GM10248 (cell line): ENCODE measurements around the gene CCR8.

Experiments used
- CTCF ChIA-PET: fragments of 300-600 bp; sonication (Branson Sonifier 250); formaldehyde crosslinking; extraction: SDS; loops from one replicate; lab custom pipeline; 2021; ENCODE audit warnings: antibody characterized with exemption; lab: Yijun Ruan, JAX
- POLR2A ChIA-PET: fragments of 350-650 bp; sonication (Branson Sonifier 250); formaldehyde crosslinking; extraction: SDS; loops from one replicate; lab custom pipeline; 2020; ENCODE audit warnings: antibody characterized with exemption; lab: Yijun Ruan, JAX
- DNase-seq: peaks from one replicate; pipeline ENCODE4 v3.0.0; 2012; ENCODE audit errors: extremely low spot score
- TF ChIP-seq, protein P1 (sequence below): IDR thresholded peaks from 2 replicates; pipeline ENCODE4 v1.5.1; 2012; ENCODE audit warnings: mild to moderate bottlenecking, low read depth; ENCODE audit errors: extremely low read depth, missing control alignments, control extremely low read depth

CCR8 gene

GRCh38 chr3:39376959-39377634 lies 47.6 kb downstream of the CCR8 start:
- TF ChIP-seq, protein P1, sequence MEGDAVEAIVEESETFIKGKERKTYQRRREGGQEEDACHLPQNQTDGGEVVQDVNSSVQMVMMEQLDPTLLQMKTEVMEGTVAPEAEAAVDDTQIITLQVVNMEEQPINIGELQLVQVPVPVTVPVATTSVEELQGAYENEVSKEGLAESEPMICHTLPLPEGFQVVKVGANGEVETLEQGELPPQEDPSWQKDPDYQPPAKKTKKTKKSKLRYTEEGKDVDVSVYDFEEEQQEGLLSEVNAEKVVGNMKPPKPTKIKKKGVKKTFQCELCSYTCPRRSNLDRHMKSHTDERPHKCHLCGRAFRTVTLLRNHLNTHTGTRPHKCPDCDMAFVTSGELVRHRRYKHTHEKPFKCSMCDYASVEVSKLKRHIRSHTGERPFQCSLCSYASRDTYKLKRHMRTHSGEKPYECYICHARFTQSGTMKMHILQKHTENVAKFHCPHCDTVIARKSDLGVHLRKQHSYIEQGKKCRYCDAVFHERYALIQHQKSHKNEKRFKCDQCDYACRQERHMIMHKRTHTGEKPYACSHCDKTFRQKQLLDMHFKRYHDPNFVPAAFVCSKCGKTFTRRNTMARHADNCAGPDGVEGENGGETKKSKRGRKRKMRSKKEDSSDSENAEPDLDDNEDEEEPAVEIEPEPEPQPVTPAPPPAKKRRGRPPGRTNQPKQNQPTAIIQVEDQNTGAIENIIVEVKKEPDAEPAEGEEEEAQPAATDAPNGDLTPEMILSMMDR, result no peak
- ChIA-PET POLR2A (no interaction called here), CTCF (interaction anchor here (1.0 to 8.4 kb wide), 19 partner anchors 13 to 199 kb away, joined by 3 to 137 read pairs (median 6); partner anchors contain the start of genes RPSA and XIRP1)
- no peak for DNase-seq

DNA sequence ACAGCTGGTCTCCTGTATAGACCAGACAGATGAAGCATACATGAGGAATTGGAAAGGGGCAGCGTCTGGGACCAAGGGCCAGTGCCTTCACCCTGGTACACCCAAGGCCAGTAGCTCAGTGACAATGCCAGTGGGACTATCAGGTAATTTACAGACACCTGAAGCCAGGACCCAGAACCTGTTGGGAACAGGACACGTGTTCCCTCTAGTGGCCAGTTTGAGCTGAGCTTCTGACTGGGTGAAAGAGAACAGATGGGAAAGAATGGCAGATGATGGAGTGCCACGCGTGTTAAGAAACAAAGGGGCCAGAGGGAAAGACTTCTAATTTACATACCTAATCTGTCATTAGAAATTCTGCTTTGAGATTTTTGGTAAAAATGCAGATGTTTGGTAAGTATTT lies 48.6 kb downstream of the CCR8 start:
- ChIA-PET POLR2A (no interaction called here), CTCF (interaction anchor here (0.8 to 8.4 kb wide), 30 partner anchors 9 to 348 kb away, joined by 3 to 137 read pairs (median 5); partner anchors contain the start of genes RPSA and XIRP1)
- DNase-seq, result peak; percentile 70
- TF ChIP-seq, protein P1, result peak; percentile 89

DNA sequence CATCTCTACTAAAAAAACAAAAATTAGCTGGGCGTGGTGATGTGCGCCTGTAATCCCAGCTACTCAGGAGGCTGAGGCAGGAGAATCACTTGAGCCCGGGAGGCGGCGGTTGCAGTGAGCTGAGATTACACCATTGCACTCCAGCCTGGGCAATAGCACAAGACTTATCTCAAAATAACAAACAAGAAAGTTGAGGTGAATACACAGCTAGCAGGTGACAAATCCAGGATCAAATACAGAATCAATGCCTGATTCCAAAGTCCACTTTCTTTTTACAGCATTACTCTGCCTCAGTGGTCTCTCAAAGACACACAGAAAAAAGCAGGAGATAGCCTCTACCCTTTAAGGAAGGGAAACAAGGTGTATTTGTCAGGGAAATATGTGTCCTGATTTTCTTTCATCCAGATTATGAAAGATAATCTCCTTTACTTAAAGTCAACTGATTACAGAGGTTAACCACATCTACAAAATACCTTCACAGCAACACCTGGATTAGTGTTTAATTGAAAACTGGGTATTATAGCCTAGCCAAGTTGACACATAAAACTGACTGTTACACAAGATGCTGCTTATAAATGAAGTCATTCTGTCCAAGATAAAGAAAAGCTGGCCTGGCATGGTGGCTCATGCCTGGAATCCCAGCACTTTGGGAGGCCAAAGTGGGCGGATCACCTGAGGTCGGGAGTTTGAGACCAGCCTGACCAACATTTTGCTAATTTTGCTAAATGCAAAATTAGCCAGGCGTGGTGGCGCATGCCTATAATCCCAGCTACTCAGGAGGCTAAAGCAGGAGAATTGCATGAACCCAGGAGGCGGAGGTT lies 49.7 kb downstream of the CCR8 start:
- no peak for DNase-seq
- POLR2A ChIA-PET, result no interaction called here
- TF ChIP-seq, protein P1, result no peak
- CTCF ChIA-PET, result interaction anchor here (0.9 to 8.4 kb wide), 15 partner anchors 8 to 349 kb away, joined by 3 to 137 read pairs (median 6); partner anchors contain the start of genes RPSA and XIRP1

GRCh38 chr3:39379778-39380155 lies 50.3 kb downstream of the CCR8 start:
- ChIA-PET CTCF (interaction anchor here (0.9 to 8.4 kb wide), 5 partner anchors 84 to 202 kb away, joined by 3 to 137 read pairs (median 15); partner anchors contain the start of gene XIRP1), POLR2A (no interaction called here)

GRCh38 chr3:39381432-39381831 lies 51.9 kb downstream of the CCR8 start:
- POLR2A ChIA-PET, result no interaction called here
- CTCF ChIA-PET, result no interaction called here
- no peak for DNase-seq
- TF ChIP-seq, protein P1, result no peak

More at GRCh38 chr3:39379778-39380155, 50.3 kb downstream of the CCR8 start:
- TF ChIP-seq, protein P1, result no peak
- no peak for DNase-seq
